Effector CD8-positive, alpha-beta T cell (primary cell): ENCODE data around the gene CNIH2.

Experiments
- DNase-seq: peaks from one replicate; lab custom pipeline; 2025; lab: John Stamatoyannopoulos, UW

Gene CNIH2

DNA sequence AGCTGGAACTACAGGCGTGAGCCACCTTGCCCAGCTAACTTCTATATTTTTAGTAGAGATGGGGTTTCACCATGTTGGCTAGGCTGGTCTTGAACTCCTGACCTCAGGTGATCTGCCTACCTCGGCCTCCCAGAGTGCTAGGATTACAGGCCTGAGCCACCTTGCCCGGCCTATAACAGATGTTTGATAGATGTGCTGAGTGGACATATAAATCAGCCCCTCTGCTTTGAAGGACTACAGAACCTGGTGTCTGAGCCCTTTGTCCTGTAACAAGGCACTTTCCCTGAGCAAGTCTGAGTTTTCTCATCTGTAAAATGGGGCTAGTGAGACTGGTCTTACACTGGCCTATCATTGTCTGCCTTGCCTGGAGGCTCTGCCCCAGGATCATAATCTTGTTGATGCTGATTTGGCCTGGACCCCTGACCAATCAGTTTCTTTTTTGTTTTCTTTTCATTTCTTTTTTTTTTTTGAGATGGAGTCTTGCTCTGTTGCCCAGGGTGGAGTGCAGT lies 51.2 kb downstream of the CNIH2 start:
- no peak for DNase-seq

DNA sequence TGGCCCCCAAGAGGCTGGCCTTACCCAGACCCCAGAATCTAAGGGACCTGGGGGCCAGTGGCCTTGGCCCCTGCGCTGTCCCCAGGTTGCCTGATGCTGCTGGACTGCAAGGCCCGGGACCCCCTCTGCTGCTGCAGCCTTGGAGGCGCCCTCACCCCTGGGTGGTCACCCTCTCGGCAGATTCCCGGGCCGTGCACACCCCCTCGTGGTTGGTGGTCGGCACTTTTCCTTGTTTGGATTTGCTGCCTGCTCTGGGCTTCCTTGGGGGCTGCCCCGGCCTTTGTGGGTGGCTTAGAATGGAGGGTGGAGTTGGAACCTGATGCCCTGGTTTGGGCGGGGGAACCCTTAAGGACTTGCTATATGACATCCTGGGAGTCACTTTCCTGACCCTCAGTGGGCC lies 53.0 kb downstream of the CNIH2 start:
- DNase-seq: no peak

DNA sequence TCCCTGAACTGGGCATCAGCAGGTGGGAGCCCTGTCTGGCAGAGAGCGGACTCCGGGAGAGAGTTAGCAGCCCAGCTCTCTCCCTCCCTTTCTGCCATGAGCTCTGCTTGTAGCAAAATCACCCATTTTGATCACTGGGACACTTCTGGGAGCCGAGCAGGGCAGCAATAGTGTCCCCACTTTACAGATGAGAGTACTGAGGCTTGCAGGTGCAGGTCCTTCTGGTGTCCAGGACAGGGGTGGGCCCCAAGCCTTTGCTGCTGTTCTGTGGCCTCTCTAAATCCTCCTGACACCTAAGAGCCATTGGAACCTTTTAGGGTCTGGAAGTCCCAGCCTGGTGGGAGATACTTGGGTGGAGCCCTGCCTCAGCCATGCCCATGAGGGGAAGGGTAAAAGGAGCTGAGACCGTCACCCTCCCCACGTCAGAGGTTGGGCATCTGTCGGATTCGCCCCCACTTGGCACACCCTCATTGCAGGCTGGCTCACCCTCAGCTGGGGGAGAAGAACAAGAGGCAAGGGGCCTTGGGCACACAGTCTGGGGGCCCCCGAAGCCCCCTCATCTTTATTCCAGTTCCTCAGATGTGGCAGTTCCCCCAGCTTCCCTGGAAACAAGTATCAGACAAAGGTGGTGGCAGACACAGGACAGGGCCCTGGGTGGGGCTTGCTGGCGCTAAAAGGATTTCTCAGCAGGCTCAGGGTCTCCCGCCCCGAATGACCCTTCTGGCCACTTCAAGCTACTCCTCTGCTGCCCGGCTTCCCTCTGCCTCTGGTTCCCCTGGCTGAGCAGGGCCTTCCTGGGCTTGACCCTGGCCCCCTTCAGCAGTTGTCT lies 53.8 kb downstream of the CNIH2 start:
- DNase-seq: no peak

DNA sequence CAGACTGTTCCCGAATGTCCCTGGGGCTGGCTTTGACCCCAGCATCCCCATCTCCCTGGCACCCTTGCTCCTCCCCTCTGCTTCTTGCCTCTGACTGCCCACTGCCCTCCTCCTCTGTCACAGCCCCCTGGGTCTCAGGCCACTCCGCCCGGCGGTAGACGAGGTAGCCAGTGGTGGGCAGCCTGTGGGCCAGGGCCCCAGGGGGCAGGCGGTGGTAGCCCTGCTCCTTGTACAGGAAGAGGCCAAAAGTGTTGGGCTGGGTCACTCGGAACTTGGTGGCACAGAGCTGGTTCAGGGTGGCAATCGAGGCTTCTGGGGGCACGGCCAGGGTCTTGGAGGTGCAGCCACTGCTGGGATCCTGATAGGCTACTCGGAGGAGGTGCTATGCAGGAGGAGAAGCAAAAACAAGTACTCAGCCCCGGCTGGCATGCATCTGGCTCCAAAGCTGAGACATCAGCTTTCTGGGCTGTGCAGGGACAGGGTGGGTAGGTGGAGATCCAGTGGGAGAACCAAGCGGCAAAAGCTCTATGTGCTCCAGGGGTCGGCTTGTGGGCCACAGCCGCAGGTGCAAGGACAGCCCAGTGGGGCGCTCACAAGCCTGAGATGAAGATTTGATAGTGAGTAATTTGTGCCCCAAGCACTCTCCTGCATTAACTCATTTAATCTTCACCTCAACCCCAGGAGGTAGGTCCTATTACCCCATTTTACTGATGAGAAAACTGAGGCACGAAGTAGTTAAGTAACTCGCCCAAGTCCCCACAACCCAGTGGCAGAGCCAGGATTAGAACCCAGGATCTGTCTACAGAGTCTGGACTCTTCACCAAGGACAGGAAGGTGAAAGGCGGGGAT lies 54.6 kb downstream of the CNIH2 start:
- DNase-seq: no peak

DNA sequence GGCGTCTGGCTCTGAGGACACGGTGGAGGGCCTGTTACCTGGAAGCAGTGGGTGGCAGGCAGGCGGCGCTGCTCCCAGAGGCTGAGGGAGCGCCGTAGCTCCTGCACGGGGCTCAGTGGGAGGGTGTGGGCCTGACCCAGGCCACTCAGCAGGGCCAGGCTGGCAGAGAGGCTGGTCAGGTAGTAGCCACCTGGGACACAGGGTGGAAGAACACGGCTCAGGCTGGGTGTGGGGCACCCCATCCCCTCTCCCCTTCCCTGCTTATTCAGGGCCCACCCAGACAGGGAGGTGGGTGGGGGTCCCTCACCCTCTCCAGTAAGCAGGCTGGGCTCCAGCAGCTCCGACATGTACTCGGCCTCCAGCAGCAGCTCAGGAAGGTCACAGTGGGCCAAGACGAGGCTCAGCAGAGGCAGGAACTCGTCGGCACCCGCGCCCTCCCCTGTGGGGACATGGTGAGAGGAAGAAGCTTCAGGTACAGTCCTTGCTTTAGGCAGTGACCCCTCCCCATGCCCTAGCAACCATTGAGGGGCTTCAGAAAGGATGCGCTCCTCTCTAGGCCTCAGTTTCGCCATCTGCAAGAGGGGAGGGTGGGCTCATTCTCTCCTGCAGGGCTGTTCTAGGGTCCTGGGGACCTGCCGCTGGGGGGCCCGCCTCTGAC lies 55.4 kb downstream of the CNIH2 start:
- no peak for DNase-seq
